HG03064 (cell line): ENCODE data around the gene ZNF784.

Experiments used
- ATAC-seq: cut with Tn5 transposase; IDR thresholded peaks from one replicate; pipeline ENCODE4 v1.9.1; 2021; ENCODE audit warnings: low read depth; ENCODE audit not compliant: unreplicated experiment

Gene ZNF784

DNA sequence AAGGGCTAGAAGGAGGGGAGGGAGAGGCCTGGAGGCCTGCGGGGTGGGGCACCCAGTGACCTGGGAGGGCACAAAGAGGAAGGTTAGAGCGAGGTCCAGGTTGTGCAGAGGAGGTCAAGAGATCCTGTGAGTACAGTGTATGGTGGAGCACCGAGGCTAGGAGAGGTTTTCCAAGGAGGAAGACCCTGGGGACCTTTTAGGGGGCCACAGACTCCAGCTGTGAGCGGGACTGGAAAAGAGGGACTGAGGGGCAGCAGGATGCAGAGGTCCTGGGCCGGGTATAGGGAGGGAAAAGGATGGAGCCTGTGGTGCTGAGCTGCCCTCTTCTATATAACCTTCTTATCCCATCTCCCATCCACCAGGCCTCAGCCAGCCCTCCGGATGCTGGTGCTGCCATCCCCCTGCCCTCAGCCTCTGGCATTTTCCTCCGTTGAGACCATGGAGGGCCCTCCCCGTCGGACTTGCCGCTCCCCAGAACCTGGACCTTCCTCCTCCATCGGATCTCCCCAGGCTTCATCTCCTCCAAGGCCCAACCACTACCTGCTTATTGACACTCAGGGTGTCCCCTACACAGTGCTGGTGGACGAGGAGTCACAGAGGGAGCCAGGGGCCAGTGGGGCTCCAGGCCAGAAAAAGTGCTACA lies 19.9 kb upstream of the ZNF784 start:
- no peak for ATAC-seq

GRCh38 chr19:55643887-55644176 lies 19.5 kb upstream of the ZNF784 start:
- no peak for ATAC-seq

- no peak for ATAC-seq
Observed at GRCh38 chr19:55643003-55643886, 18.9 kb upstream of the ZNF784 start, which contains the start of gene ZNF581. Gene ZNF581, plus strand, starts transcription at chr19:55643649. Its CDS starts 923 bp downstream, at chr19:55644572.

GRCh38 chr19:55642153-55643002 lies 18.0 kb upstream of the ZNF784 start:
- ATAC-seq = no peak

DNA sequence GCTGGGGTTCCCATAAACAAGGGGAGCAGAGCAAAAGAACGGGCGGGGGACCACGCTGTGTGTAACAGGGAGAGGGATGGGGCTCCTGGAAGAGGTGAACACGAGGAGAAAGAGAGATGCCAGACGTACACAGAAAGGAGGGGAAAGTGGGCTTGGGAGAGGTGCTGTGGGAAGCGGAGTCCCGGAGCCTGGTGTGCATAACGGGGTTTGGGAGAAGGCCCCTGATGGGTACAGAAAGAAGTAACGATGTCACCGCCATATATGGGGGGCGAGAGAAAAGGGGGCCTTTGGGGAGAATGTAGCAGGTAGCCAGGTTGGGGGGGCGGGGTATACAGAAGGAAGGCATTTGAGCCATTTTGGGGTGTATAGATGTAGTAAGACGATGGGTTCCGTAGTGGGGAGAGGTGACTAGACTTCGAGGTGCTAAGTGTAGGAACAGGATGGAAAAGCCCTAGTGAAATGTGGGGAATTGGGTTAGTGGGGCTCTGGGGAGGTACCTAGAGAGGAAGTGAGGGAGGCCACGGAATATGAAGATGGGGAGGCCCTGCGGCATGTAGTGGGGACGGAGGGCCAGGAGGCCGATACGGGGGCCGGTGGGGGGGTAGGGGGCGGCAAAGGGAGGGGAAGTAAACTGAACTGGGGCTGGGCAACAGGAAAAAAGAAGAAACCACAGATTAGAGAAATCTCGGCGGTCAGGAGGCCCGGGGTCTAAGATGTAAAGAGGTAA lies 17.2 kb upstream of the ZNF784 start:
- no peak for ATAC-seq

GRCh38 chr19:55640577-55641425 lies 16.4 kb upstream of the ZNF784 start, which contains the start of gene ZNF580:
Gene ZNF580, plus strand, starts transcription at chr19:55641002. Its CDS starts 1,507 bp downstream, at chr19:55642509.
- no peak for ATAC-seq

DNA sequence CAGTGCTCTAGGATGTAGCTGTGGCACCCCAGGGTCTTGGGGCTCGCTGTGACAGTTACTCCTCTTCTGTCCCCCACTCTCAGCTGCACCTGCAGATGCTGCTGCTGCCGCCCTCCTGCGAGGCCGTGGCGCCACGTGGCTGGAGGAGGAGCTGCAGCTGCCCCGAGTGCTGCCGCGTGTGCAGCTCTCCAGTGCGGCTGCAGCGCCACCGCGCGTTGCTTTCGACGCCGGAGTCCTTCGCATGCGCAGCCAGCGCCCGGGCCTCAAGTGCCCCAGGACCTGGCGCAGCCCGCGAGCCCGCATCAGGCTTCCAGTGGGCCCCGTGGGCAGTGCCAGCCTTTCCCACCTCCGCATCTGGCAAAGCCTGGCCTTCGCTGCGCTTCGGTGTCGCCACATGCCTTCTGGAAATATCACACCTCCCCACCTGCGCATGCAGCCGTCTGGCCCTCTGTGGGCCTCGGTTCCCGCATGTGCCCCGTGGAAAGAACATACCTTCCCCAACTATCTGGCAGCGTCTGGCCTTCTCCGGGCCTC lies 15.7 kb upstream of the ZNF784 start:
- no peak for ATAC-seq

GRCh38 chr19:55638864-55639359 lies 14.5 kb upstream of the ZNF784 start:
- ATAC-seq = no peak

DNA sequence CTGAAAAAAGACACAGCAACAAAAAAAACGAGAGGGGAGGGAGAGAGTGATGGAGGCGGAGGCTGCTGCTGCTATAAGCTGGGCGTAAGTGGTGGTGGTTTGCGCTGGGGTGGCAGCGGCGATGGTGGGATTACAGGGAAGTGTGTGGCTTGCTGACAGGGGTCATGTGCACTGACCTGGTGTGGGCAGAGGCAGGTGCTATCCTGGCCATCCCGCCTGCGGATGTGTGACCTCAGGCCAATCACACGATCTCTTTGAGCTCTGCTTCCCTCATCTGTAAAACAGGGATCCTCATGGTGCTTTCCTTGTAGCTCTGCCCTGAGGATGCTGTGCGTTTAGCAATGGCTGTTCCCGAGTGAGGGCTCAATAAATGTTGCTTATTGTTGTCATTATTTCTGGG lies 13.2 kb upstream of the ZNF784 start:
- no peak for ATAC-seq

GRCh38 chr19:55636723-55637122 lies 12.4 kb upstream of the ZNF784 start:
- ATAC-seq = no peak

- ATAC-seq = no peak
Observed at GRCh38 chr19:55635856-55636440, 11.6 kb upstream of the ZNF784 start.

DNA sequence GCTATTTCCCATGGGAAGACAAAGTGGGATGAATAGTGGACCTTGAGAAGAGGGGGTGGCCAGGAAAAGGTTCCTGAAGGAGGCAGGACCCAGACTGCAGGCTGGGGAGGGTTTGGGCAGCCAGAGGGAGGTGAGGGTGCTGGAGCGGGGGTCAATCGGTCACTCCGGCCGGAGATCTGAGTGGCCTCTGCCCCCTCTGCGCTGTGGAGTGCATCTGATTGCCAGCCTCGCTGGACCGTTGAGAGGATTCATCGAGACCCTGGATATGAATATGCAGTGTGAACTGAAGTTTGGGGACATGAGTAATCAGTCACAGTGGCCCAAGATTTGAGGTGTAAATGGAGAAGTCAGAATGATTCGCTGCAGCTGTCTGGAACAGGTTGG lies 11.0 kb upstream of the ZNF784 start:
- ATAC-seq = no peak

DNA sequence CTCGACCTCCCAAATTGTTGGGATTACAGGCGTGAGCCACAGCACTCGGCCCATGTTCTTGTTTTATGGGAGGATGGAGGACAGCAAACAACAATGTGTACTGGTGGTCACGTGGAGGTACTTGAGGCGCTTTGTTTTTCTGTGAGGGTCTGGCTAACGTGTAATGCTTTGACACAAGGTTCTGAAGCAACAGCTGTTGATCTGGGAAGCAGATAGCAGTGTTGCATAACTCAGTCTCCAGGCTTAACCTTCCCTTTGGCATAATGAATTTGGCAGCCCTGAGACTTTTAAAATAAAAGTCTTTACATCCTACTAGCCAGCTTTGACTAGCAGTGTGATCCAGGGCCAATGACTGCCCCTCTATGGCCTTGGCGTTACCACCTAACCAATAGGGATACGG lies 9.5 kb upstream of the ZNF784 start:
- no peak for ATAC-seq

- ATAC-seq = no peak
Observed at GRCh38 chr19:55632463-55632834, 8.1 kb upstream of the ZNF784 start.

- no peak for ATAC-seq
Observed at GRCh38 chr19:55626350-55626749, 2.0 kb upstream of the ZNF784 start.

DNA sequence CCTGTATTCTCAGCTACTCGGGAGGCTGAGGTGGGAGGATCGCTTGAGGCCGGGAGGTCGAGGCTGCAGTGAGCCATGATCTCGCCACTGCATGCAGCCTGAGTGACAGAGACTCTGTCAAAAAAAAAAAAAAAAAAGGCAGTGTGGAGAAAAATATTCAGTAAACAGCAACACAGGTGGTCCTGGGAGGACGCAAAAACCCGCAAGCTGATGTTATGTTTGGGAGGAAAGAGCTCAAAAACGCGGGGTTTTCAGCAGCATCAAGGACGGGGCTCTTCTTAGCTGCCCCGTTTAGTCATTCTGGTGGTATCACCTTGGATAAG lies 599 bp upstream of the ZNF784 start:
- no peak for ATAC-seq

DNA sequence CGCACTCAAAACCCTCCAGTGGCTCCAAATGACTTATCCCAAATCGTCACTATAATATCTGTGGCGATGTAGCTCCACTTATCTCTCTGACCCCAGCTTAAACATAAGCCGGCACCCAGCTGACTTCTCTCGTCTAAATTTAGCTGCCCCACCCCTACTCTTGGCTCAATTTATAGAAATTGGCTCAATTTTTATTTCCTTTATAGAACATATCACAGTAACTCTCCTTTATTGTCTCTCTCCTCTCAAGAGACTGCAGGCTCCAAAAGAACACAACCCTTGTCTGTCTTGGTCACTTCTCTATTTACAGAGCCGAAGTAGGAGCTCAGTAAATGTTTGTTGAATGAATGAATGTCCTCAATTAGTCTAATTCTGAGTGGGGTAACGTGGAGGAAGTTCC lies 805 bp downstream of the ZNF784 start:
- ATAC-seq = no peak

DNA sequence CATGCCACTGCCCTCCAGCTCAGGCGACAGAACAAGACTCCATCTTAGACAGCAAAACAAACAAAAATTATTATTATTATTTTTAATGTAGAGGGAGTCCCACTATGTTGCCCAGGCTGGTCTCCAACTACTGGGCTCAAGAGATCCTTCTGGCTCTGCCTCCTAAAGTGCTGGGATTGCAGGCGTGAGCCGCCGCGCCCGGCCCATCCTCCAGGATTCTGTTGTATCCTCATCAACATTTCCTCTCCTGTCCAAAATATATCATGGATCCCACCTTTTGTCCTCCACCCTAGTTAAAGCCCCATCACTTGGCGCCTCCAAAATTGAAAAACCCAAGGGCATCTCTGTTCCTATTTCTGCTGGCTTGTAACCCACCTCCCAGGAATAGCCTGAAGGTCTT lies 1.2 kb downstream of the ZNF784 start:
- ATAC-seq = no peak
